Type B pancreatic cell (in vitro differentiated cells): Measurements from ENCODE around the gene TULP1. TPM values are rescaled to one million over a fixed set of nuclear protein-coding genes. Genes with fewer than 3 reads are reported as not detected.

Source experiments
- DNase-seq: peaks from one replicate; pipeline ENCODE4 v3.0.0; 2021; ENCODE audit warnings: mixed read lengths; ENCODE audit not compliant: unreplicated experiment; ENCODE audit errors: extremely low spot score
- H3K27ac Mint-ChIP-seq: 2 replicates; pipeline ENCODE4 v1.8.0; 2021; ENCODE audit warnings: mild to moderate bottlenecking, mixed read lengths
- H3K27me3 Mint-ChIP-seq: 2 replicates; pipeline ENCODE4 v1.8.0; 2021; ENCODE audit warnings: mixed read lengths
- H3K36me3 Mint-ChIP-seq: 2 replicates; pipeline ENCODE4 v1.8.0; 2021; ENCODE audit warnings: mixed read lengths
- H3K4me1 Mint-ChIP-seq: one replicate; pipeline ENCODE4 v1.8.0; 2021; ENCODE audit warnings: mixed read lengths; ENCODE audit not compliant: unreplicated experiment
- H3K4me3 Mint-ChIP-seq: 2 replicates; pipeline ENCODE4 v1.8.0; 2021; ENCODE audit warnings: mild to moderate bottlenecking, mixed read lengths
- H3K9me3 Mint-ChIP-seq: 2 replicates; pipeline ENCODE4 v1.8.0; 2021; ENCODE audit warnings: mixed read lengths
- total RNA-seq: library from RNA; stranded (reverse); gene quantifications from 2 replicates; pipeline ENCODE4 v1.2.1, GENCODE V29; 2021; ENCODE audit warnings: low replicate concordance
- TF ChIP-seq, protein P1 (sequence below): fragments of 200-600 bp; sonication (generic); conservative IDR thresholded peaks from 2 replicates; pipeline ENCODE4 v1.5.0; 2021; ENCODE audit warnings: antibody characterized with exemption, mild to moderate bottlenecking

TULP1 gene
- total RNA-seq, 1 donor from 2014 or later = not detected

DNA sequence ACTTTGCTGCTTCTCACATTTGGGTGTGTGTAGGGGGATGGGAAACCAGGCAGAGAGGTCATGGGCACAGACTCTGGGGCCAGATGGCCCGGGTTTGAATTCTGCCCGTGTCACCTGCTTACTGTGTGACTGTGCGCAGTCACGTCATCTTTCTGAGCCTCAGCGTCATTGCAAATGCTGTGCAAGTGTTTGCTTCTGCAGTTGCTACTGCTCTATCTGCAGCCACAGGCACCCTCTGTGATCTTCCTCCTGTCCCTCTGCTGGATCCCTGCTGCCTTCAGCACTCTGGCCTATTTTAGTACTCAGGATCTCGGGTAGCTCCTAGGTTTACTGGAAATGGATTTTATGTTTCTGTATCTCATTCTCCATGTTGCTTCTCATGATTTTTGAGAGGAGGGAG, 40.6 kb upstream of the TULP1 start:
- Mint-ChIP-seq H3K9me3 (peaks cover 5% of the 10 kb centered on the region), H3K4me1 (no peaks in the 10 kb centered on the region), H3K27ac (no peak overlapping the region), H3K36me3 (peaks cover 4% of the 10 kb centered on the region), H3K27me3 (no peaks in the 10 kb centered on the region), H3K4me3 (no peak overlapping the region)
- TF ChIP-seq, protein P1, sequence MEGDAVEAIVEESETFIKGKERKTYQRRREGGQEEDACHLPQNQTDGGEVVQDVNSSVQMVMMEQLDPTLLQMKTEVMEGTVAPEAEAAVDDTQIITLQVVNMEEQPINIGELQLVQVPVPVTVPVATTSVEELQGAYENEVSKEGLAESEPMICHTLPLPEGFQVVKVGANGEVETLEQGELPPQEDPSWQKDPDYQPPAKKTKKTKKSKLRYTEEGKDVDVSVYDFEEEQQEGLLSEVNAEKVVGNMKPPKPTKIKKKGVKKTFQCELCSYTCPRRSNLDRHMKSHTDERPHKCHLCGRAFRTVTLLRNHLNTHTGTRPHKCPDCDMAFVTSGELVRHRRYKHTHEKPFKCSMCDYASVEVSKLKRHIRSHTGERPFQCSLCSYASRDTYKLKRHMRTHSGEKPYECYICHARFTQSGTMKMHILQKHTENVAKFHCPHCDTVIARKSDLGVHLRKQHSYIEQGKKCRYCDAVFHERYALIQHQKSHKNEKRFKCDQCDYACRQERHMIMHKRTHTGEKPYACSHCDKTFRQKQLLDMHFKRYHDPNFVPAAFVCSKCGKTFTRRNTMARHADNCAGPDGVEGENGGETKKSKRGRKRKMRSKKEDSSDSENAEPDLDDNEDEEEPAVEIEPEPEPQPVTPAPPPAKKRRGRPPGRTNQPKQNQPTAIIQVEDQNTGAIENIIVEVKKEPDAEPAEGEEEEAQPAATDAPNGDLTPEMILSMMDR = no peak
- no peak for DNase-seq

DNA sequence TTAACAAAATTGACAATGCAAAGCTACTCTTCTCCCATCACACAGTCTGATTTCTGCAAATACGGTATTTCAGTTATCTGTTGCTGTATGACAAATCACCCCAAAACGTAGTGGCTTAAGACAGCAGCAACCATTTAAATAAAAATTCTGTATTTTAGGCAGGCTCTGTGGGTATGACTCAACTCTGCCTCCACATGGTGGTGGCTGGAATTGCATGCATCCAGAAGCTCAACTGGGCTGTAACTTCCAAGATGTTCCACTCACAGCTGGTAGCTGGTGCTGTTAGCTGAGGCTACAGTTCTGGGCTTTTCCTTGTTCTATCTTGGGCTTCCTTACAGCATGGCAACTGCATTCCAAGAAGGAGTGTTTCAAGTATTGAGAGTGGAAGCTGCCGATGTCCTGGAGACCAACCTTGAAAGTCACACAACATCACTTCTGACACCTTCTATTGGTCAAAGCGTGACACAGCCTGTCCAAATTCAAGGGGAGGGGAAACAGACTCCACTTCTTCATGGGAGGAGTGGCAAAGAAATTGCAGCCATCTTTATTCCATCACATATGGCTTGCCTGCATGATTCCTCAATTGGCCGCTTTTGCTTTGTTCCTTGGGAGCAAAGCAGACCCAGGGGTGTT, 39.7 kb upstream of the TULP1 start:
- no peak overlapping the region for H3K4me3 Mint-ChIP-seq
- H3K4me1 Mint-ChIP-seq = no peaks in the 10 kb centered on the region
- TF ChIP-seq, protein P1 = peak; percentile 85
- H3K27ac Mint-ChIP-seq = no peak overlapping the region
- peaks cover 5% of the 10 kb centered on the region for H3K9me3 Mint-ChIP-seq
- H3K36me3 Mint-ChIP-seq = peaks cover 4% of the 10 kb centered on the region
- DNase-seq = no peak
- no peaks in the 10 kb centered on the region for H3K27me3 Mint-ChIP-seq

DNA sequence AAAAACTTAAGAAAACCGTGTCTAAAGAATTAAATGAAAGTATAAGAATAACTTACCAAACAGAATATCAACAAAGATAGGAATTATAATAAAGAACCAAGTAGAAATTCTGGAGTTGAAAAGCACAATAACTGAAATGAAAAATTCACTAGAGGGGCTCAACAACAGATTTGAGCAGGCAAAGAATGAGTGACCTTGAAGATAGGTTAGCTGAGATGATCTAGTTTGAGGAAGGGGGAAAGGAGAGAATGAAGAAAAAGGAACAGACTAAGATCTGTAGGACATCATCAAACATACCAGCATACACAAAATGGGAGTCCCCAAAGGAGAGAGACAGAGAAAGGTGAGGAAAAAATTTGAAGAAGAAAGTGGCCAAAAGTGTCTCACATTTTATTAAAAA, 37.7 kb upstream of the TULP1 start:
- H3K9me3 Mint-ChIP-seq = peaks cover 5% of the 10 kb centered on the region
- H3K4me3 Mint-ChIP-seq = no peak overlapping the region
- peaks cover 4% of the 10 kb centered on the region for H3K36me3 Mint-ChIP-seq
- no peak overlapping the region for H3K27ac Mint-ChIP-seq
- no peak for DNase-seq
- H3K27me3 Mint-ChIP-seq = no peaks in the 10 kb centered on the region
- TF ChIP-seq, protein P1 = no peak
- H3K4me1 Mint-ChIP-seq = no peaks in the 10 kb centered on the region

- H3K9me3 Mint-ChIP-seq = peaks cover 5% of the 10 kb centered on the region
- no peaks in the 10 kb centered on the region for H3K4me1 Mint-ChIP-seq
- H3K4me3 Mint-ChIP-seq = no peak overlapping the region
- no peaks in the 10 kb centered on the region for H3K27me3 Mint-ChIP-seq
- no peak overlapping the region for H3K27ac Mint-ChIP-seq
- H3K36me3 Mint-ChIP-seq = peaks cover 4% of the 10 kb centered on the region
- TF ChIP-seq, protein P1 = no peak
- DNase-seq = no peak
Measured at GRCh38 chr6:35547676-35548075, 35.0 kb upstream of the TULP1 start.

DNA sequence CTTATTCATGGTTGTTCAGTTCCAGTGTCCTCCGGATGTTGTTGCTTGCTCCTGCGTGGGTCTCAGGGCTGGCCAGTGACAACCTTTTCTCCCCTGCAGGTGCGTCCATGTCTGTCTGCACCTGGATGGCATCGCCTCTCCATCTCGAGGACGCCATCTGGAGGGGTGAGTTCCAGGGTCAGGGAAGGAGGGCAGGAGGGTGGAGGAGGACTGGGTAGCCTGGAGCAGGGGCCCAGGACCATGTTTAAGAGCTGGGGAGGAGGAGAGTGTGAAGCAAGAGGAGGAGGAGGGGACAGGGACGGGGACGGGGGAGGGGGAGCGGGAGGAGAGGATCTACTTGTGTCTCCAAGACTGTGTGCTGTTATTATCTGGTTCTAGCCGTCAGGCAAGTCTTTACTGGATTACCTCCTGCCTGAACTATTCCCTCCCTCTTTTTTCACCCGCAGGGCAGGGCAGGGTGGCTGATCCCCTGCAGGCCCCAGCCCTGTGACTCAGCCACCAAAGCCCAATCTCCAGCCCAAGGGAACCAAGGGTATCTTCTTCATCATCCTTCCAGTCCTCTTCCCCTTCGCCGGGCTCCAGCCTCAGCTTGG, 32.2 kb upstream of the TULP1 start:
- Mint-ChIP-seq H3K27me3 (no peaks in the 10 kb centered on the region), H3K4me1 (no peaks in the 10 kb centered on the region), H3K4me3 (no peak overlapping the region), H3K36me3 (no peaks in the 10 kb centered on the region), H3K27ac (no peak overlapping the region), H3K9me3 (peaks cover 4% of the 10 kb centered on the region)
- no peak for DNase-seq
- TF ChIP-seq, protein P1 = no peak
